ENCODE measurements around the gene C2orf66. TPM values are rescaled to one million over a fixed set of nuclear protein-coding genes. Genes with fewer than 3 reads are reported as not detected.

The C2orf66 gene
- total RNA-seq, 1 experiment from 2014 or later: not detected

DNA sequence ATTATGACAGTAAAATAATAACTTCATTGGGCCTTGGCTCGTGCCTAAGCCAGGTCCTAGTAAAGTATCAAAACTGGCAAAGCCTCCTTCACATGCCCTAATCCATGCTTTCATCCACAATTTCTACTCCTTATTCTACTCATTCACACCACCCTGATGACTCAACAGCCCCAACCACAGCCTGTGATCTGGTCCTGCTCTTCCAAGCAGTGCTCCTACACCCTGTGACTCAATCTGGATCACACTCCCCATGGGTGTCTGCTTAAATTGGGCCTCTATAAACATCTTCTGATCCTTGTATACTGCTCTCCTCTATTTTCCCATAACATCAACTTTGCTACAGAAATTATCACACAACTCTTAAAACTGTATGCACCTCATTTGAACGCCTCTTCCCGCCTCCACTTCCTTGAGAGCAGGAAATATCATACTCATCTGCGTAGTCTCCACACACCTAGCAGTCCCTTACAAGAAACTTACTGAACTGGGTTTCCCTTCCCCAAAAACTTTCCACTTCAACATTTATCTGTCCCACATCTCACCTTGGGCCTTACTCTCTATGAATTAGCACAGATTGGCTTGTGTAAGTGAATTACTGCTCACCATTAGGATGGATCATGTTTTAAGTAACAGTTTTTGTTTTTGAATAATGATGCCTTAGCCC lies 25.6 kb downstream of the C2orf66 start:
- Histone ChIP-seq H3K27me3 (ENCODE audit: insufficient read depth, low read length) (no peaks in the 10 kb centered on the region), H3K4me1 (ENCODE audit: control insufficient read depth in 1 of 2, insufficient read depth in 2 of 2, low read length in 2 of 2) (peaks cover 0 to 8% of the 10 kb centered on the region in 2 experiments; a peak in 1 of 4 replicates), H3K4me2 (ENCODE audit: low read length) (no peak overlapping the region), H3K79me2 (ENCODE audit: insufficient read depth, low read length) (peaks cover 3% of the 10 kb centered on the region; the same call in 1 of the 2 replicates), H3K9me2 (ENCODE audit: insufficient read depth) (no peaks in the 10 kb centered on the region), H4K20me1 (ENCODE audit: insufficient read depth) (0 out of 2 replicates have a peak, but pooled peaks cover 3% of the 10 kb centered on the region), H3K9me3 (ENCODE audit: control insufficient read depth in 1 of 2, insufficient read depth in 1 of 2, low read depth in 1 of 2, low read length in 2 of 2) (no peaks in the 10 kb centered on the region), H3K9ac (ENCODE audit: low read length) (no peak overlapping the region), H3K4me3 (replicated peaks in 1 of 2; ENCODE audit: low read depth in 1 of 2, low read length in 2 of 2) (no peak overlapping the region), H3K36me3 (ENCODE audit: control insufficient read depth in 1 of 2, insufficient read depth in 2 of 2, low read length in 2 of 2) (peaks cover 36 to 44% of the 10 kb centered on the region in 2 experiments), H3K27ac (ENCODE audit: low read depth, low read length) (no peak overlapping the region), H2AFZ (ENCODE audit: low read depth, low read length, poor library complexity, severe bottlenecking) (no peak overlapping the region)
- DNase-seq (ENCODE audit: low read depth, low spot score) (no peak), ATAC-seq (peak; percentile 67)
- intact Hi-C loops (cut with micrococcal nuclease): no loop called here
- ChIA-PET CTCF (no interaction called here), RAD21 (ENCODE audit: low non-redundant PET in 1 of 2, low total read pairs in 2 of 2, uncharacterized antibody in 2 of 2, unreplicated experiment in 2 of 2) (no interaction called here), POLR2A (no interaction called here)
- no TSS peak for BruUV-seq (replicated peaks)
- TF ChIP-seq FOSL1 (IDR thresholded peaks at IDR 0.05; ENCODE audit: low read depth): peak; percentile 45
- TF ChIP-seq, protein P1, sequence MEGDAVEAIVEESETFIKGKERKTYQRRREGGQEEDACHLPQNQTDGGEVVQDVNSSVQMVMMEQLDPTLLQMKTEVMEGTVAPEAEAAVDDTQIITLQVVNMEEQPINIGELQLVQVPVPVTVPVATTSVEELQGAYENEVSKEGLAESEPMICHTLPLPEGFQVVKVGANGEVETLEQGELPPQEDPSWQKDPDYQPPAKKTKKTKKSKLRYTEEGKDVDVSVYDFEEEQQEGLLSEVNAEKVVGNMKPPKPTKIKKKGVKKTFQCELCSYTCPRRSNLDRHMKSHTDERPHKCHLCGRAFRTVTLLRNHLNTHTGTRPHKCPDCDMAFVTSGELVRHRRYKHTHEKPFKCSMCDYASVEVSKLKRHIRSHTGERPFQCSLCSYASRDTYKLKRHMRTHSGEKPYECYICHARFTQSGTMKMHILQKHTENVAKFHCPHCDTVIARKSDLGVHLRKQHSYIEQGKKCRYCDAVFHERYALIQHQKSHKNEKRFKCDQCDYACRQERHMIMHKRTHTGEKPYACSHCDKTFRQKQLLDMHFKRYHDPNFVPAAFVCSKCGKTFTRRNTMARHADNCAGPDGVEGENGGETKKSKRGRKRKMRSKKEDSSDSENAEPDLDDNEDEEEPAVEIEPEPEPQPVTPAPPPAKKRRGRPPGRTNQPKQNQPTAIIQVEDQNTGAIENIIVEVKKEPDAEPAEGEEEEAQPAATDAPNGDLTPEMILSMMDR (IDR thresholded peaks at IDR 0.05 in 2 of 3, conservative IDR thresholded peaks at IDR 0.05 in 1 of 3; ENCODE audit: borderline replicate concordance in 1 of 3, insufficient read depth in 1 of 3, low read depth in 2 of 3, low read length in 2 of 3): no peak
- peak; percentile 54 for TF ChIP-seq JUND (IDR thresholded peaks at IDR 0.05)

DNA sequence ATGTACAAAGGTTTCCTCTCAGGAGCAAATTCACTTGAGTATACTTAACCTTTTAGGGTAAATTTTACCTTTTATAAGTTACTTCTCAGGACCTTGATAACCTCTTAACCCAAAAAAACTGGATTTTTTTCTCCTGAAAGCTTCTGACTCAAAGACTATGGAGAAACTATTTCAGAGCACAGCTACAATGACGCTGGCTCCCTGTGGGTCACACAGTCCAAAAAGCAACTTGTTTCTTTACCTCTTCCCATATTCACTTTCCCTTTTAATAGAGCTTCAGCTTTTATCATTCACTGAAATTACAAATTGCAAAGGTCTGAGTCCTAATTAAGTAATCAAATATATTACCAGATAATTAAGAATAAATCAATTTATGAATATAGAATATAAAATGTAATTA lies 42.1 kb downstream of the C2orf66 start:
- H3K9me3 ChIP-seq (ENCODE audit: control insufficient read depth in 1 of 2, insufficient read depth in 1 of 2, low read depth in 1 of 2, low read length in 2 of 2): no peaks in the 10 kb centered on the region
- H3K27me3 ChIP-seq (ENCODE audit: insufficient read depth, low read length): no peaks in the 10 kb centered on the region
- H3K4me2 ChIP-seq (ENCODE audit: low read length): no peak overlapping the region
- no peak overlapping the region for H3K27ac ChIP-seq (ENCODE audit: low read depth, low read length)
- DNase-seq (ENCODE audit: low read depth, low spot score): no peak
- ATAC-seq: no peak
- H3K79me2 ChIP-seq (ENCODE audit: insufficient read depth, low read length): no peaks in the 10 kb centered on the region
- H3K4me1 ChIP-seq (ENCODE audit: control insufficient read depth in 1 of 2, insufficient read depth in 2 of 2, low read length in 2 of 2): no peaks in the 10 kb centered on the region
- no peaks in the 10 kb centered on the region for H3K9me2 ChIP-seq (ENCODE audit: insufficient read depth)
- no peaks in the 10 kb centered on the region for H4K20me1 ChIP-seq (ENCODE audit: insufficient read depth)
- H3K9ac ChIP-seq (ENCODE audit: low read length): no peak overlapping the region
- ChIA-PET POLR2A (no interaction called here), RAD21 (ENCODE audit: low non-redundant PET in 1 of 2, low total read pairs in 2 of 2, uncharacterized antibody in 2 of 2, unreplicated experiment in 2 of 2) (no interaction called here), CTCF (interaction anchor here (1.3 kb wide), 1 partner anchor 16 kb away, joined by 3 read pairs; no protein-coding TSS in a partner anchor)
- no peak overlapping the region for H2AFZ ChIP-seq (ENCODE audit: low read depth, low read length, poor library complexity, severe bottlenecking)
- peaks cover 35 to 38% of the 10 kb centered on the region in 2 experiments for H3K36me3 ChIP-seq (ENCODE audit: control insufficient read depth in 1 of 2, insufficient read depth in 2 of 2, low read length in 2 of 2)
- TF ChIP-seq SIN3A (IDR thresholded peaks at IDR 0.05; ENCODE audit: low read depth): no peak
- no TSS peak for BruUV-seq (replicated peaks)
- no peak overlapping the region for H3K4me3 ChIP-seq (replicated peaks in 1 of 2; ENCODE audit: low read depth in 1 of 2, low read length in 2 of 2)
- intact Hi-C loops (cut with micrococcal nuclease): no loop called here

All from HCT116 (cell line).